Measurements from ENCODE around the gene OTOP2.

Gene OTOP2

DNA sequence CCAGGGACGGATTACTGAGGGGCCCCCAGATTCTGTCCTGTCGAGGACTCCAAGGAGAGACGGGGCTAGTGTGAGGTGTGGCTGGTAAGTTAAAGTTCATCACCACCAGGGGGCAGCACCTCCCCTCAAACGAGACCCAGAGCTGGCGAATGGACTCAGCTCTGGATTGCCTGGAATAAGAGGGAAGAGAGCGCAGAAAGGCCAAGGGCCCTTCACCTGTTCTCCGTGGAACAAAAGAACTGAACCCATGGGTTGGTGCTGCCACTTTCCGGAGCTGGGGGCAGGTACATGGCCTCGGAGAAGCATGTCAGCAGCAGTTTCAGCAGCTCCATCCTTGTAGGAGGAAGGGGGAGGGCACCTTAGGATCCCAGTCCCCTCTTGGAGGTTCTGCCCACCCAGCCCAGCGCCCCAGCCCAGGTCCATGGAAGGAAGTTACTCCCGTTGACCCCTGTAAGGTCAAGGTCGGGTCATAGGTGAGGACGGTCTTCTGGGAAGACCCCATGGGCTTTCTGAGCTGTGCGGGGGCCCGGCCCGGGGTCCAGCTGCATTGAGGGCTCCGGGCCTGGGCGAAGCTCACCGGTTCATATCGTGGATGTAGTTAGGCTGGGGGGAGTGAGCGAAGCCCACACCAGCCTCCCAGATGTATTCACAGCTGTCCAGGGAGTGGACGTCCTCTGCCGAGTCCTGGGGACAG is 37.7 kb downstream of the OTOP2 start:
- DNase-seq (ENCODE audit: extremely low spot score), result peak; percentile 90
- TF ChIP-seq LEF1 (IDR thresholded peaks at IDR 0.05; ENCODE audit: borderline replicate concordance) (no peak), HDGF (IDR thresholded peaks at IDR 0.05; ENCODE audit: borderline replicate concordance) (0 out of 2 replicates have a peak, but pooled peaks have one; percentile 66)
- POLR2A ChIA-PET, result interaction anchor here (0.7 to 2.9 kb wide), 11 partner anchors 9 to 148 kb away, joined by 3 to 66 read pairs (median 7); partner anchors contain the start of genes ARMC7, CDR2L, FDXR and HID1
- CTCF ChIA-PET, result interaction anchor here (0.6 to 4.0 kb wide), 34 partner anchors 9 to 309 kb away, joined by 3 to 60 read pairs (median 6); partner anchors contain the start of genes CDR2L, FDXR, HID1 and MIF4GD

GRCh38 chr17:74962622-74963394 is 38.7 kb downstream of the OTOP2 start:
- ChIA-PET POLR2A (interaction anchor here (0.7 to 2.9 kb wide), 7 partner anchors 8 to 147 kb away, joined by 3 to 66 read pairs (median 7); partner anchors contain the start of genes ARMC7, HID1 and MRPL58), CTCF (interaction anchor here (0.6 to 4.0 kb wide), 20 partner anchors 10 to 229 kb away, joined by 3 to 60 read pairs (median 5); partner anchors contain the start of genes HID1, MRPL58, OTOP2 and USH1G)
- TF ChIP-seq ELF4 (IDR thresholded peaks at IDR 0.05) (no peak), LEF1 (IDR thresholded peaks at IDR 0.05; ENCODE audit: borderline replicate concordance) (no peak), ZNF384 (IDR thresholded peaks at IDR 0.05) (no peak), TARDBP (IDR thresholded peaks at IDR 0.05) (no peak), NFRKB (IDR thresholded peaks at IDR 0.05) (no peak)
- DNase-seq (ENCODE audit: extremely low spot score), result no peak

DNA sequence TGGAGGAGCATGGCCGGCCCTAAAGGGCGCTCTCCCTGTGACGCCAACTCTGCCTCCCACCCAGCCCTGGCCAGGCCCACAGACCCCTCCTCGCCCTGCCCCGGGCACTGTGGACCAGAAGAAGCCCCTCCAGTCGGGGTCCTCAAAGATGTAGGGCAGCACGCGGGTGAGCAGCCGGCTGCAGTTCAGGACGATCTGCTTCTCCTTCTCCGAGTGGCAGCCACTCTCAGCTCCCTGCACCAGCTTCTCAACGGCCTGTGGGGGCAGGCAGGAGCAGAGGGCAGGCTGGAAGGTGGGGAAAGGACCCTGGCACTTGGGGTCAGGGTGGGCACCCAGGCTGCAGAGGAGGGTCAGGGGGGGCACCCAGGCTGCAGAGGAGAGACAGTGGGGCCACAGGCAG is 39.6 kb downstream of the OTOP2 start:
- TF ChIP-seq FOXA1 (IDR thresholded peaks at IDR 0.05) (no peak), TARDBP (IDR thresholded peaks at IDR 0.05) (no peak), BHLHE40 (IDR thresholded peaks at IDR 0.05; ENCODE audit: borderline replicate concordance) (no peak), SP1 (IDR thresholded peaks at IDR 0.05) (no peak), L3MBTL2 (conservative IDR thresholded peaks at IDR 0.05) (no peak), NFRKB (IDR thresholded peaks at IDR 0.05) (no peak), FOXM1 (IDR thresholded peaks at IDR 0.05; ENCODE audit: borderline replicate concordance) (no peak), ZNF384 (IDR thresholded peaks at IDR 0.05) (no peak), FOXK2 (IDR thresholded peaks at IDR 0.05) (no peak), LEF1 (IDR thresholded peaks at IDR 0.05; ENCODE audit: borderline replicate concordance) (no peak), SUZ12 (IDR thresholded peaks at IDR 0.05) (no peak), ELF4 (IDR thresholded peaks at IDR 0.05) (no peak), ARNT (IDR thresholded peaks at IDR 0.05) (no peak), HDGF (IDR thresholded peaks at IDR 0.05; ENCODE audit: borderline replicate concordance) (no peak), CTBP1 (IDR thresholded peaks at IDR 0.05; ENCODE audit: borderline replicate concordance) (no peak)
- TF ChIP-seq, protein P1, sequence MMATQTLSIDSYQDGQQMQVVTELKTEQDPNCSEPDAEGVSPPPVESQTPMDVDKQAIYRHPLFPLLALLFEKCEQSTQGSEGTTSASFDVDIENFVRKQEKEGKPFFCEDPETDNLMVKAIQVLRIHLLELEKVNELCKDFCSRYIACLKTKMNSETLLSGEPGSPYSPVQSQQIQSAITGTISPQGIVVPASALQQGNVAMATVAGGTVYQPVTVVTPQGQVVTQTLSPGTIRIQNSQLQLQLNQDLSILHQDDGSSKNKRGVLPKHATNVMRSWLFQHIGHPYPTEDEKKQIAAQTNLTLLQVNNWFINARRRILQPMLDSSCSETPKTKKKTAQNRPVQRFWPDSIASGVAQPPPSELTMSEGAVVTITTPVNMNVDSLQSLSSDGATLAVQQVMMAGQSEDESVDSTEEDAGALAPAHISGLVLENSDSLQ (IDR thresholded peaks at IDR 0.05), result no peak
- no peak for DNase-seq (ENCODE audit: extremely low spot score)
- POLR2A ChIA-PET, result interaction anchor here (1.1 to 1.4 kb wide), 2 partner anchors 24 to 71 kb away, joined by 3 to 8 read pairs; partner anchors contain the start of gene CDR2L
- CTCF ChIA-PET, result interaction anchor here (0.6 to 4.0 kb wide), 7 partner anchors 9 to 142 kb away, joined by 3 to 60 read pairs (median 4); partner anchors contain the start of genes HID1 and MRPL58

DNA sequence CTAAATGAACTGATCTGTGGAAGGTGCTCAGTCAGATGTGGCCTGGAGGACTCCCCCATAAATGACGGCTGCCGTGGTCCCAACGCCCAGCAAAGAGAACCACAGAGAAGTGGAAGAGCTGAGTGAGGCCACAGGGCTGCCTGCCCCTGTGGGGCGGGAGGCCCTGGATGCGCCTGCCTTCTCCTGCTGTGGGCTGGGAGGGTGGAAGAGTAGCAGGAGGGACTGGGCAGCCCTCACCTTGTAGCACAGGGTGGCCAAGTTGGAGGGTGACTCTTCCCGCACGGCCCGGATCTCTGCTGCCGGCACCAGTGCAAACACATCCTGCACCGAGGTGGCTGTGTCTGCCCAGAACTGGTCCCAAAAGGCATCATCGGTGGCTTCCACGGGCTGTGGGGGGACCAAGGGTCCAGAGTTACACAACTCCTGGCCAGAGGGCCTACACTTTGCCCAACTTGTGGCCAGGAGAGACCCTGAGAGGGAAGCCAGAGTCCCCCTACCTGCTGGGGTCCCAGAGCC is 40.2 kb downstream of the OTOP2 start:
- DNase-seq (ENCODE audit: extremely low spot score), result no peak
- no peak for TF ChIP-seq FOXM1 (IDR thresholded peaks at IDR 0.05; ENCODE audit: borderline replicate concordance)
- TF ChIP-seq LEF1 (IDR thresholded peaks at IDR 0.05; ENCODE audit: borderline replicate concordance), result no peak
- no peak for TF ChIP-seq L3MBTL2 (conservative IDR thresholded peaks at IDR 0.05)
- TF ChIP-seq FOXK2 (IDR thresholded peaks at IDR 0.05), result no peak
- TF ChIP-seq SUZ12 (IDR thresholded peaks at IDR 0.05), result no peak
- no peak for TF ChIP-seq CTBP1 (IDR thresholded peaks at IDR 0.05; ENCODE audit: borderline replicate concordance)
- TF ChIP-seq NFRKB (IDR thresholded peaks at IDR 0.05), result no peak
- TF ChIP-seq, protein P1 (IDR thresholded peaks at IDR 0.05), result no peak
- no peak for TF ChIP-seq HDGF (IDR thresholded peaks at IDR 0.05; ENCODE audit: borderline replicate concordance)
- TF ChIP-seq ELF4 (IDR thresholded peaks at IDR 0.05), result no peak
- TF ChIP-seq FOXA1 (IDR thresholded peaks at IDR 0.05), result no peak
- no peak for TF ChIP-seq TARDBP (IDR thresholded peaks at IDR 0.05)
- TF ChIP-seq ARNT (IDR thresholded peaks at IDR 0.05), result no peak
- no peak for TF ChIP-seq BHLHE40 (IDR thresholded peaks at IDR 0.05; ENCODE audit: borderline replicate concordance)
- TF ChIP-seq SP1 (IDR thresholded peaks at IDR 0.05), result no peak
- TF ChIP-seq ZNF384 (IDR thresholded peaks at IDR 0.05), result no peak
- ChIA-PET POLR2A (interaction anchor here (1.1 to 1.5 kb wide), 3 partner anchors 24 to 71 kb away, joined by 3 to 8 read pairs (median 7); partner anchors contain the start of genes CDR2L and MRPL58), CTCF (interaction anchor here (0.6 to 1.5 kb wide), 4 partner anchors 10 to 95 kb away, joined by 3 to 4 read pairs (median 4); no protein-coding TSS in a partner anchor)

DNA sequence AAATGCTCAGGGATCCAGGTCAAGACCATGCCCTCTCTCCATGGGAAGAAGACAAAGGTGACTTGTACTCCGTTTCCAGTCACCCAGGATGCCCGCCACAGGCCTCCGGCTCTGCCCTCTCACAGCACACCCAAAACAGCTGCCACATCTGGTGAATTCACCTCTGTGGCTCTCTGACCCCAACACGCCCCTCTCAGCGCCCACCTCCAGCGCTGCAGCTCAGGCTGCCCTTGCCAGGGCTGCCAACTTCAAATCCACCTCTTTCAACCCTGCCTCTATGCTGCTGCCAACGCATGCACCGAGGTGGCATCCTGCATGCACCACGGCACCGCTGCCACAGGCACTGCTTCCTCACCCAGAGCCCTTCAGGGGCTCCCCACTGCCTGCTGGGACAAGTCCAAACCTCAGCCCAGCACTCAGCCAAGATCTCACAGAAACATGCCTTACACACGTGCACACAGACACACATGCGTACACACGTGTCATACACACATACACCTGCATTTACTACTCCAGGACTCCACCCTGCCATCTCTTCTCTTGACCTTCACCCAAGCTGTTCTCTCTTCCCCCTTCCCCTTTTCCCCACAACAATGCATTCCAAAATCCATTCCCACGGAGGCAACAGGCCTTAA is 41.0 kb downstream of the OTOP2 start:
- CTCF ChIA-PET, result no interaction called here
- POLR2A ChIA-PET, result interaction anchor here (1.5 kb wide), 1 partner anchor 47 kb away, joined by 7 read pairs; the partner anchor contains the start of gene MRPL58
- DNase-seq (ENCODE audit: extremely low spot score), result no peak
- no peak for TF ChIP-seq NFRKB (IDR thresholded peaks at IDR 0.05)
- no peak for TF ChIP-seq FOXK2 (IDR thresholded peaks at IDR 0.05)
- no peak for TF ChIP-seq SUZ12 (IDR thresholded peaks at IDR 0.05)
- TF ChIP-seq LEF1 (IDR thresholded peaks at IDR 0.05; ENCODE audit: borderline replicate concordance), result no peak
- TF ChIP-seq, protein P1 (IDR thresholded peaks at IDR 0.05), result no peak
- no peak for TF ChIP-seq CTBP1 (IDR thresholded peaks at IDR 0.05; ENCODE audit: borderline replicate concordance)
- TF ChIP-seq ZNF384 (IDR thresholded peaks at IDR 0.05), result no peak
- no peak for TF ChIP-seq SP1 (IDR thresholded peaks at IDR 0.05)
- TF ChIP-seq L3MBTL2 (conservative IDR thresholded peaks at IDR 0.05), result no peak
- TF ChIP-seq FOXM1 (IDR thresholded peaks at IDR 0.05; ENCODE audit: borderline replicate concordance), result no peak
